ENCODE data around the gene ATP2B2.

GRCh38 chr3:10371167-10371566 is 134.2 kb downstream of the ATP2B2 start:
- no peak for TF ChIP-seq CTCF (IDR thresholded peaks at IDR 0.05)
- no peak for TF ChIP-seq POLR2AphosphoS5 (IDR thresholded peaks at IDR 0.05)
- TF ChIP-seq POLR2A (IDR thresholded peaks at IDR 0.05): no peak
